Caco-2 (cell line): ENCODE results near the gene CTSL. TPM values are rescaled to one million over a fixed set of nuclear protein-coding genes. Genes with fewer than 3 reads are reported as not detected.

Source experiments
- BruUV-seq: library from RNA; stranded (reverse); fragments of 400-500 nt; replicated peaks from 2 replicates; lab custom pipeline; 2021; lab: Mats Ljungman, UMichigan
- CTCF ChIA-PET: fragments of 300-600 bp; sonication (Branson Sonifier 250); formaldehyde crosslinking; loops from one replicate; lab custom pipeline; 2022; ENCODE audit warnings: antibody characterized with exemption; lab: Charles Lee
- POLR2A ChIA-PET: fragments of 300-600 bp; sonication (Branson Sonifier 250); formaldehyde crosslinking; loops from one replicate; lab custom pipeline; 2022; ENCODE audit warnings: antibody characterized with exemption; lab: Charles Lee
- DNase-seq, 2 experiments: peaks; one replicate each; pipeline versions ENCODE4 v3.0.0 to v3.0.0-alpha.2; 2020 to 2022
- H3K27me3 ChIP-seq: replicated peaks from 2 replicates; pipeline ENCODE4 v1.6.0; 2011; ENCODE audit warnings: low read length; ENCODE audit not compliant: control insufficient read depth, insufficient read depth
- H3K36me3 ChIP-seq: 2 replicates; pipeline ENCODE4 v1.5.1; 2011; ENCODE audit warnings: low read length; ENCODE audit not compliant: control insufficient read depth, insufficient read depth
- H3K4me1 ChIP-seq: fragments of 250-450 bp; sonication (Bioruptor Pico); 2 replicates; pipeline ENCODE4 v1.5.1; 2020; ENCODE audit warnings: mild to moderate bottlenecking
- H3K4me3 ChIP-seq: 2 replicates; pipeline ENCODE4 v1.5.1; 2011; ENCODE audit warnings: low read depth, mild to moderate bottlenecking, control low read depth, low read length
- H3K9me3 ChIP-seq: fragments of 250-450 bp; sonication (Bioruptor Pico); 2 replicates; pipeline ENCODE4 v1.5.1; 2020; ENCODE audit warnings: mild to moderate bottlenecking, moderate library complexity
- H3K27ac Mint-ChIP-seq: one replicate; pipeline ENCODE4 v1.8.0; 2022; ENCODE audit warnings: mixed read lengths; ENCODE audit not compliant: unreplicated experiment
- H3K27me3 Mint-ChIP-seq: one replicate; pipeline ENCODE4 v1.8.0; 2022; ENCODE audit warnings: mixed read lengths; ENCODE audit not compliant: insufficient read depth, unreplicated experiment
- H3K36me3 Mint-ChIP-seq: one replicate; pipeline ENCODE4 v1.8.0; 2022; ENCODE audit warnings: mild to moderate bottlenecking, mixed read lengths; ENCODE audit not compliant: insufficient read depth, unreplicated experiment
- H3K4me1 Mint-ChIP-seq: one replicate; pipeline ENCODE4 v1.8.0; 2022; ENCODE audit warnings: low read depth, mixed read lengths; ENCODE audit not compliant: unreplicated experiment
- H3K4me3 Mint-ChIP-seq: one replicate; pipeline ENCODE4 v1.8.0; 2022; ENCODE audit warnings: mild to moderate bottlenecking, moderate library complexity, mixed read lengths; ENCODE audit not compliant: unreplicated experiment
- H3K9me3 Mint-ChIP-seq: one replicate; pipeline ENCODE4 v1.8.0; 2022; ENCODE audit warnings: mixed read lengths; ENCODE audit not compliant: unreplicated experiment
- intact Hi-C: fragments of 100-400 bp; cut with micrococcal nuclease; formaldehyde crosslinking; loops from one replicate; pipeline ENCODE4 v1.10.0; 2022; ENCODE audit not compliant: unreplicated experiment
- total RNA-seq: library from RNA; stranded (reverse); gene quantifications from 2 replicates; pipeline ENCODE4 v1.2.3, GENCODE V29; 2022
- TF ChIP-seq, protein P1 (sequence below), 2 experiments: fragments of 200-600 bp in 1 of 2; IDR thresholded peaks; 1 replicate in 1 of 2; 2 replicates in 1 of 2; pipeline versions ENCODE4 v1.5.1 to v1.8.0; 2011 to 2022; ENCODE audit warnings: antibody characterized with exemption in 1 of 2, control low read depth in 1 of 2, inconsistent platforms in 1 of 2, low read depth in 1 of 2, low read length in 1 of 2, mild to moderate bottlenecking in 1 of 2, moderate library complexity in 1 of 2; ENCODE audit not compliant: insufficient read depth in 1 of 2, severe bottlenecking in 1 of 2, unreplicated experiment in 1 of 2

CTSL gene
- total RNA-seq, 1 experiment from 2014 or later, result 50.1 TPM

DNA sequence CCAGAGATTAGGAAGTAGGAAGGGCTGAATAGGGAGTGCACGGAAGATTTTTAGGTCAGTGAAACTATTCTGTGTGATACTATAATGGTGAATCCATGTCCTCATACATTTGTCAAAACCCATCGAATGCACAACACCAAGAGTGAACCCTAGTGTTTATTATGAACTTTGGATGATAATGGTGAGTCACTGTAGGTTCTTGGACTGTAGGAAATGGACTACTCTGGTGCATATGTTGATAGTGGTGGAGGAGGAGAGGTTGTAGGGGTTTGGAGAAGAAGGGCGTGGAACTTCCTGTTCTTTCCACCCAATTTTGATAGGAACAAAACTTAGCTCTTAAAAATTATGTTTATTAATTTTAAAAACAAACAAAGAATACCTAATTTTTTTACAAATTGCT is 14.3 kb downstream of the CTSL start:
- Mint-ChIP-seq H3K9me3 (peaks cover 30% of the 10 kb centered on the region), H3K27me3 (no peaks in the 10 kb centered on the region), H3K27ac (no peak overlapping the region), H3K36me3 (no peaks in the 10 kb centered on the region), H3K4me1 (no peaks in the 10 kb centered on the region), H3K4me3 (no peak overlapping the region)
- H3K27me3 ChIP-seq, result no peaks in the 10 kb centered on the region
- no peaks in the 10 kb centered on the region for H3K36me3 ChIP-seq
- DNase-seq, result no peak
- TF ChIP-seq, protein P1, sequence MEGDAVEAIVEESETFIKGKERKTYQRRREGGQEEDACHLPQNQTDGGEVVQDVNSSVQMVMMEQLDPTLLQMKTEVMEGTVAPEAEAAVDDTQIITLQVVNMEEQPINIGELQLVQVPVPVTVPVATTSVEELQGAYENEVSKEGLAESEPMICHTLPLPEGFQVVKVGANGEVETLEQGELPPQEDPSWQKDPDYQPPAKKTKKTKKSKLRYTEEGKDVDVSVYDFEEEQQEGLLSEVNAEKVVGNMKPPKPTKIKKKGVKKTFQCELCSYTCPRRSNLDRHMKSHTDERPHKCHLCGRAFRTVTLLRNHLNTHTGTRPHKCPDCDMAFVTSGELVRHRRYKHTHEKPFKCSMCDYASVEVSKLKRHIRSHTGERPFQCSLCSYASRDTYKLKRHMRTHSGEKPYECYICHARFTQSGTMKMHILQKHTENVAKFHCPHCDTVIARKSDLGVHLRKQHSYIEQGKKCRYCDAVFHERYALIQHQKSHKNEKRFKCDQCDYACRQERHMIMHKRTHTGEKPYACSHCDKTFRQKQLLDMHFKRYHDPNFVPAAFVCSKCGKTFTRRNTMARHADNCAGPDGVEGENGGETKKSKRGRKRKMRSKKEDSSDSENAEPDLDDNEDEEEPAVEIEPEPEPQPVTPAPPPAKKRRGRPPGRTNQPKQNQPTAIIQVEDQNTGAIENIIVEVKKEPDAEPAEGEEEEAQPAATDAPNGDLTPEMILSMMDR (IDR thresholded peaks at IDR 0.05; ENCODE audit: insufficient read depth in 1 of 2, low read depth in 1 of 2, low read length in 1 of 2, severe bottlenecking in 1 of 2, unreplicated experiment in 1 of 2), result no peak
- ChIA-PET POLR2A (no interaction called here), CTCF (no interaction called here)
- no peaks in the 10 kb centered on the region for H3K9me3 ChIP-seq
- intact Hi-C loops, result no loop called here
- H3K4me3 ChIP-seq, result no peak overlapping the region
- BruUV-seq, result no TSS peak
- H3K4me1 ChIP-seq, result no peaks in the 10 kb centered on the region

DNA sequence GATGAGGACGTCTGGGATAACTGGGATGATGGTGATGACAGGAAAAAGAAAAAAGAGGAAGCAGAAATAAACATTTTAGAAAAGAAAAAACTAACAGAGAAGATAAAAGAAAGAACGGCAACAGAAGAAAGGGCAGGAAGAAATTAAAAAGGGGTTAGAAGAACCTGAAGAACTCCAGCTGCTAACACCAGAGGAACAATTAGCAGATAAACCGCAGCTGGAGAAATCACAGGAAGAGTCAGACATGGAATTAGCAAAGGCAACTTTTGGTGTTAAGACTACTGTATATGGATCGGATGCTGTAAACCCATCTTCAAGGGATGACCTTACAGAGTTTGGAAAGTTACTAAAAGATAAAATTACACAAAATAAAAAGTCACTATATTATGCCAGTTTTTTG is 15.4 kb downstream of the CTSL start:
- intact Hi-C loops, result no loop called here

DNA sequence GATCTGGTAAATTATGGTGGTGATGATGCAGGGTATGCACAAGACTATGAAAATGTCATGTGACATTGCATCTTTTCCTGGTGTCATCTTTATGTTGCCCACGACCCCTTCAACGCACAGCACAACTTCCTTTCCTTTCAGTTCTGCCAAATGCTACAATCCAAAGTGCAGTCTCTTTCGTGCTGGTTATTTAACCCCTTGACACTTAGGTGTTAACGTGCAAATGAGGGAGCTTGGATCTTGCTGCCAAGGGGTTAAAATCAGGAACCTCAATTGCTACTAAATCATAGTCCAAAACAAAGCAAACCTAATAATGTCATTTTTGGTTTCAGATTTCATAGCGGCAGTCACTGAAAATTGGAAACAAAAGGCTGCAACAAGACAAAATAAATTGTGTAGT is 16.0 kb downstream of the CTSL start:
- H3K27ac Mint-ChIP-seq, result no peak overlapping the region
- ChIA-PET POLR2A (no interaction called here), CTCF (no interaction called here)
- no peak for DNase-seq
- Histone ChIP-seq H3K4me1 (no peaks in the 10 kb centered on the region), H3K36me3 (no peaks in the 10 kb centered on the region), H3K4me3 (no peak overlapping the region), H3K9me3 (no peaks in the 10 kb centered on the region), H3K27me3 (no peaks in the 10 kb centered on the region)
- no TSS peak for BruUV-seq
- H3K27me3 Mint-ChIP-seq, result peaks cover 2% of the 10 kb centered on the region
- H3K4me1 Mint-ChIP-seq, result no peaks in the 10 kb centered on the region
- peaks cover 30% of the 10 kb centered on the region for H3K9me3 Mint-ChIP-seq
- intact Hi-C loops, result no loop called here
- no peak overlapping the region for H3K4me3 Mint-ChIP-seq
- H3K36me3 Mint-ChIP-seq, result no peaks in the 10 kb centered on the region
- TF ChIP-seq, protein P1 (IDR thresholded peaks at IDR 0.05; ENCODE audit: insufficient read depth in 1 of 2, low read depth in 1 of 2, low read length in 1 of 2, severe bottlenecking in 1 of 2, unreplicated experiment in 1 of 2), result no peak

More for the DNA sequence above, 15.4 kb downstream of the CTSL start:
- no peak overlapping the region for H3K4me3 Mint-ChIP-seq
- Histone ChIP-seq H3K4me1 (no peaks in the 10 kb centered on the region), H3K9me3 (no peaks in the 10 kb centered on the region), H3K4me3 (no peak overlapping the region), H3K36me3 (no peaks in the 10 kb centered on the region), H3K27me3 (no peaks in the 10 kb centered on the region)
- ChIA-PET POLR2A (no interaction called here), CTCF (no interaction called here)
- H3K27ac Mint-ChIP-seq, result no peak overlapping the region
- TF ChIP-seq, protein P1 (IDR thresholded peaks at IDR 0.05; ENCODE audit: insufficient read depth in 1 of 2, low read depth in 1 of 2, low read length in 1 of 2, severe bottlenecking in 1 of 2, unreplicated experiment in 1 of 2), result no peak
- no TSS peak for BruUV-seq
- peaks cover 30% of the 10 kb centered on the region for H3K9me3 Mint-ChIP-seq
- peaks cover under 1% of the 10 kb centered on the region for H3K27me3 Mint-ChIP-seq
- DNase-seq, result no peak
- H3K36me3 Mint-ChIP-seq, result no peaks in the 10 kb centered on the region
- H3K4me1 Mint-ChIP-seq, result no peaks in the 10 kb centered on the region
